IPS-18c (cell line): ENCODE data around the gene NPNT.

Experiments
- H3K4me3 ChIP-seq: 2 replicates; pipeline ENCODE4 v1.7.0; 2013; ENCODE audit warnings: low read depth, mild to moderate bottlenecking, low read length, moderate library complexity; ENCODE audit not compliant: insufficient read depth
- H3K9me3 ChIP-seq: one replicate; pipeline ENCODE4 v1.6.1; 2013; ENCODE audit warnings: mild to moderate bottlenecking, low read length, moderate library complexity; ENCODE audit not compliant: control insufficient read depth, insufficient read depth

Gene NPNT

GRCh38 chr4:105952591-105952990 is 57.3 kb downstream of the NPNT start:
- H3K9me3 ChIP-seq: no peaks in the 10 kb centered on the region

DNA sequence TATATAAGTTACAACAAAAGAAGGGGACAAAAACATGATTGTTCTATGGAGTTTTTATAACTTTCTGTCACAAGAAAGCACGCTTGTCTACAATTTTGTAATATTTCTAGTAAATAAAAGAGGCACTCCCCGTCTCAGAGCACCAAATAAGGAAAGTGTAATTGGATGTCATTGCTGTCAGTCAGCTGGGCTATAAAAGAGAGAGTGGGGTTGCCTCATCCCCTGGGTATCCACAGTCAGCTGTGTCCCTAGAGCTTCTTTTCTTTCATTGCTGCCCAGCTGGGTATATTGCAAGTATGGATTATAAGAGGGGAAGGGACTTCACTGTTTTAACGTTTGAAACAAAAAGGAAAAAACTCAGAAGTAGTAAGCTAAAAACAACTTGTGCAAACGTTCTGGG is 61.3 kb downstream of the NPNT start:
- H3K9me3 ChIP-seq: no peaks in the 10 kb centered on the region
- no peak overlapping the region for H3K4me3 ChIP-seq

More at GRCh38 chr4:105952591-105952990, 57.3 kb downstream of the NPNT start:
- H3K4me3 ChIP-seq: no peak overlapping the region

GRCh38 chr4:105957680-105958079 is 62.4 kb downstream of the NPNT start:
- Histone ChIP-seq H3K9me3 (no peaks in the 10 kb centered on the region), H3K4me3 (no peak overlapping the region)

DNA sequence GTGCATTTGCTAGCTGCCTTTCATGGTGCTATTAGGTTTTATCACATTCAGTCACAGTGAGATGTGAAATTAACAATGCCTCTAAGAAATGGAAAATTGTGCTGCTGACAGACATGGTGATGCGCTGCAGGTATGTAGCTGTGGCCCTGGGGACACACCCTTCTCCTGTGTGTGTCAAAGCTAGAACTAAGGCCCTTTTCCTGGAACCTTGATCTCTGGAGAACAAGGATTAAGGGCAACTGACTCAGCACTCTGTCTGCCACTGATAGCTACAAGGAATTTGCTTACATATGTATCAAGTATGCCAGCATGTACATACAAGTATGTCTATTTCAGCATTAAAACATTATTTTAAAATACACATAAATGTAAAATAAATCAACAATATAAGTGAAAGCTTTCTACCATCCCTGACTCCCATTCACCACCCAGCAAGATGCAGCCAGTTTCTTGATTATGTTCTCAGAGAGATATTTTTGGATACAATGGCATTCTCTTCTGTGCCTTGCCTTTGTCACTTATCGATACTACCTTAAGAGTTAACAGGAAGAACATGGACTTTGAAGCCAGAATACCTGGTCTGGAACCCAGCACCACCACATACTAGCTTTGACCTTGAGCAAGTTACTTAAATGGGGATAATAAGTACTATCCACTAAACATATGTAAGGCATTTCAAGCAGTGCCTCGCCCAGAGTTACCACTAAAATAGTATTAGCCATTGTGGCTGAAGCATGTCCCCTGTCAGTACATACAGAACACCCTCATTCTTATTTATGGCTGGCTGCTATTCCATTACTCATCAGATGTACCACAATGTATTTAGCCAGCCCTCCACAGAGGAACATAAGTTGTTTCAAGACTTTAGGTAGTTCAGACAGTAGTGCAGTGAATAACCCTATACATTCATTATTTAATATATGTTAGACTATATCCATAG is 68.5 kb downstream of the NPNT start:
- Histone ChIP-seq H3K4me3 (no peak overlapping the region), H3K9me3 (no peaks in the 10 kb centered on the region)

DNA sequence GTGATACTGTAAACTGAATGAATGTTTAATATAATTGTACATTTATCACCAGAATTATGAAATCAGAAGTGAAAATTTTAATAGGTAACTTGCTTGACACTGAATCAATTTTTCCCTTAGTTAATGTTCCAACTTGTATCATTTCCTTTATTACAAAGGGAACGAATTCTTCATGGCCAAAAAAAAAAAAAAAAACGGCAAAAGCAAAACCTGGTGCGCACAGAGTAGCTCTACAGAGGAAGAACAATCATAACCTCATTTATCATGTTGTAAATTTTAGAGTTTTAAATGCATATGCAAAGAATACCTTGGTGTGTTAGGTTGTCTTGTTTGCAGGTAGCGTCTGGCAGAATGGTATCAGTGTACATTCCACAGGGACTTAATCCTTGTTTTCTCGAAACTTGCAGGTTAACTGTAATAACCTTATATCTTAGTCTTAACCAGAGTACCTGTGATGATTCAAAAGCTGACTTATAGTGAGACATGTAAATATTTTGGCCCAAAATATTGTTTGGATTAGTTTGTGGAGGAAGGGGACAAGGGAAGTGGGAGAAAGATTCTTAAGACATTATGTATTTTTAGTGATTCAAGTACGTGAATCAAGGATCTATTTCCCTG is 70.0 kb downstream of the NPNT start:
- no peak overlapping the region for H3K4me3 ChIP-seq
- no peaks in the 10 kb centered on the region for H3K9me3 ChIP-seq

GRCh38 chr4:105966051-105966450 is 70.8 kb downstream of the NPNT start:
- Histone ChIP-seq H3K9me3 (no peaks in the 10 kb centered on the region), H3K4me3 (no peak overlapping the region)

GRCh38 chr4:105967058-105967658 is 71.9 kb downstream of the NPNT start:
- Histone ChIP-seq H3K9me3 (no peaks in the 10 kb centered on the region), H3K4me3 (no peak overlapping the region)

GRCh38 chr4:105969575-105969974 is 74.3 kb downstream of the NPNT start:
- H3K4me3 ChIP-seq: no peak overlapping the region
- no peaks in the 10 kb centered on the region for H3K9me3 ChIP-seq

DNA sequence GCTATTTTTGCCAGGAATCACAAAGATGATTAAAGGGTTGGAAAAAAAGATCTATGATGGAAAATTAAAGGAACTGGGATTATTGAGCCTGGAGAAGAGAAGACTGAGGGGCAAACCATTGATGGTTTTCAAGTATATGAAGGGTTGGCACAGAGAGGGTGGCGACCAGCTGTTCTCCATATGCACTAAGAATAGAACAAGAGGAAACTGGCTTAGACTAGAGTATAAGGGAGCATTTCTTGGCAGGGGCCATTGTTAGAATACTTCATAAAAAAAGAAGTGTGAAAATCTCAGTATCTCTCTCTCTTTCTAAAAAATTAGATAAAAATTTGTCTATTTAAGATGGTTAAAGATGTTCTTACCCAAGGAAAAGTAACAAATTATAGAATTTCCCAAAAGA is 75.1 kb downstream of the NPNT start:
- H3K4me3 ChIP-seq: no peak overlapping the region
- no peaks in the 10 kb centered on the region for H3K9me3 ChIP-seq

- Histone ChIP-seq H3K4me3 (no peak overlapping the region), H3K9me3 (no peaks in the 10 kb centered on the region)
Observed at GRCh38 chr4:105971036-105971435, 75.8 kb downstream of the NPNT start.

DNA sequence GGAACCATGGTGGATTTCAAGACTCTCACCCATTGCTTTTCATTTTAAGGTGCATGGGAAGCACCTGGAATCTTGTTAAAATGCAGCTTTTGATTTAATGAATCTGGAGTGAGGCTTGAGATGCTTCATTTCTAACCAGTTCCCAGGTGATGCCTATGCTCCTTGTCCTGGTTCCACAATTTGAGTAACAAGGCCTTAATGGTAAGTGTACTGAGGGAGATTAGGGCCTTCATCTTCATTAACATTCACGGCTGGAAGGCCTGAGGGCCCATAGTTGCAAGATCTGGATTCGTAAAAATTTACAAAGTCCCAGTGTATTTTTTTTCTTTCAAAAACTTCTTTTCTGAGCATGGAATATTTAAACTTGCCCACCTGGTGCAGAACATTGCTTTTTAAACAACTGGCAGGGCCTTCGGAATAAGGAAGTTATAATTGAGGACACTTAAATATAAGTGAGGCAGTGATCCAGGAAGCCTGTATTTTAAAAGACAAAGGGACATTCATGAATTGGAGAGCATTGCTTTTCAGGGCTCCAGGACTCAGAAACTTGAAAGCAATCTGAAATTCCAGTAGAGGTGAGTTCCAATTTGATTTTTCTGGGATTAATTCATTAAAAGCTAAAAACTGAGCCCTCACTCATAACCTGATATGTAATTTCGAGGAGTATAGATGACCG is 77.8 kb downstream of the NPNT start:
- H3K9me3 ChIP-seq: no peaks in the 10 kb centered on the region

DNA sequence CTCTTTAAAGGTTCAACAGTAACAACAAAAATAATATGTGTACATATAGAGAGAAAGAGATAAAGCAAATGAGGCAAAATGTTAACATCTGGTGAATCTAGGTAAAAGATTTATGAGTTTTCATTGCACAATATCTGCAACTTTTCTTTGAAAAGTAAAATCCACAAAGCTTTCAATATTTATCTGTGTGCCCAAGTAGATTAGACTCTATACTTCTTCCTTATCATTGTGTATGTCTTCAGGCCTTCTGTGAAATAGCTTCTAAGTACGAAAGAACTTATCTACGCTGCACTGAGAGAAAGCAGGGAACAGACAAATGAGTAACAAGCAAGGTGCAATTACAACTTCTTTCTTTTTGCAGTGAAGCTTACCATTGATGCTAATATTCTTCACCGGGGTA is 81.6 kb downstream of the NPNT start:
- Histone ChIP-seq H3K9me3 (no peaks in the 10 kb centered on the region), H3K4me3 (no peak overlapping the region)

More for the DNA sequence above, 77.8 kb downstream of the NPNT start:
- H3K4me3 ChIP-seq: no peak overlapping the region

GRCh38 chr4:105978684-105979296 is 83.5 kb downstream of the NPNT start:
- Histone ChIP-seq H3K4me3 (no peak overlapping the region), H3K9me3 (no peaks in the 10 kb centered on the region)

DNA sequence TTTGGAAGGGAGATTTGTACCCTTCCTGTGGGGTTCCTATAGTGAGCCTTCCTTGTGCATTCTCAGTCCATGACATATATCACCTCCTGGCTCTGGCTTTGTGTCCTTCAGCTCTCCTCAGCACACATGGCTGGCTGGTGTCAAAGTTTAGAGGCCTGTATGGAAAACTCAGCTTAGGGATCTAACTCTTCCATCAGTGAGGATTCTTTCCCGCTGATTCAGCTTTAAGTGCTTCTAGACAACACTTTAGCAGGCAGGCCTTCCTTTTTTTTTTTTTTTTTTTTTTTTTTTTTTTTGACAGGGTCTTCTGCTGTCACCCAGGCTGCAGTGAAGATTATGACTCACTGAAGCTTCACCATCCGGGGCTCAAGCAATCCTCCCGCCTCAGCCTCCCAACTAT is 84.2 kb downstream of the NPNT start:
- Histone ChIP-seq H3K4me3 (no peak overlapping the region), H3K9me3 (no peaks in the 10 kb centered on the region)

GRCh38 chr4:105988671-105989070 is 93.4 kb downstream of the NPNT start:
- Histone ChIP-seq H3K9me3 (peaks cover 2% of the 10 kb centered on the region), H3K4me3 (no peak overlapping the region)

GRCh38 chr4:105989485-105990242 is 94.4 kb downstream of the NPNT start:
- no peak overlapping the region for H3K4me3 ChIP-seq

More at GRCh38 chr4:105989485-105990242, 94.4 kb downstream of the NPNT start:
- H3K9me3 ChIP-seq: peaks cover under 1% of the 10 kb centered on the region
